ENCODE data around the gene PGAM1.
"Not testable (repeated sequence)": the region's sequence is repeated elsewhere in the genome, so short reads cannot be mapped to it uniquely, and the experiment has no call there.

Gene PGAM1

DNA sequence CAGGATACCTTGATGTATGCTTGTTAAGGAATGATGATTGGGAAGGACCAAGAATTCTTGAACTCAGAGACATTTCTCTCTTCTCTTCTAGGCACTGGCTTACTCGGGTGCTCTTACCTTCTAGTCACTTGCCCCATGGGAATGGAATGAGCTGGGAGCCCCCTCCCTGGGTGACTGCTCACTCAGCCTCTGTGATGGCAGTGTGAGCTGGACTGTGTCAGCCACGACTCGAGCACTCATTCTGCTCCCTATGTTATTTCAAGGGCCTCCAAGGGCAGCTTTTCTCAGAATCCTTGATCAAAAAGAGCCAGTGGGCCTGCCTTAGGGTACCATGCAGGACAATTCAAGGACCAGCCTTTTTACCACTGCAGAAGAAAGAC lies 30.7 kb downstream of the PGAM1 start:
- no peak for DNase-seq (ENCODE audit: low read depth)

DNA sequence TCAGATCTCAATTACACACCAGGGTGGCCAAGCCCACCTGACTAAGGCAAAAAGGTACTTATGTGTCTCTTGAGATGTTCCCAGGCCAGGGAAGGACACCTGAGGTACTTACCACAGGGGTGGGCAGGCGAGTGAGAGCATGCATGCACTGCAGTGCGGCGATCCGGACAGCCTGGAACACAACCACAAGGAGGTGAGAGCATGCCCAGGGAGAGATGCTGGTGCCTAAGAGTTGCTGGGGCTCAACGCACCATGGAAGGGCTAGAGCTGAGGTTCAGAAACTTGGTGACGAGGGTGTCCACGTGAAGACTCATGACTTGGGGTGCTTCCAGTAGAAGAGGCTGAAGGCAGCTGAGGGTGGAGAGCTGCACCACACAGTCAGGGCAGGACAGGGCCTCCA lies 33.1 kb downstream of the PGAM1 start:
- no peak for DNase-seq (ENCODE audit: low read depth)

DNA sequence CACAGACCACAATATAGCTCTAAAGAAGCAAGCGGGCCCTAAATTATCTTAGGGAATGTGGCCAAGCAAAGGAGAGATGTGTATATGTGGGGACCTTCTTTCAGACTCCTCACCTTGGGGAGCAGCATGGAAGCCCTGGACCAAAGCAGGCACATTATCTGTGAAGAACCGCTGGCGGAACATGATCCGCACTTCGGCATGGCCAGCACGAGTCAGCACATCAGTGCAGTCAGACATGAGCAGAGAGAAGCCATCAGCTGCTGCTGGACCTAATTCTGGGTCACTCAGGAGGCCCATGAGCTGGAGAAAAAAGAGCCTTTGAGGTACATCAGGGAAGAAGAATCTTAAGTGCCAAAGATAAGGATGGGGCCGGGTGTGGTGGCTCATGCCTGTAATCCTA lies 33.9 kb downstream of the PGAM1 start:
- no peak for DNase-seq (ENCODE audit: low read depth)

DNA sequence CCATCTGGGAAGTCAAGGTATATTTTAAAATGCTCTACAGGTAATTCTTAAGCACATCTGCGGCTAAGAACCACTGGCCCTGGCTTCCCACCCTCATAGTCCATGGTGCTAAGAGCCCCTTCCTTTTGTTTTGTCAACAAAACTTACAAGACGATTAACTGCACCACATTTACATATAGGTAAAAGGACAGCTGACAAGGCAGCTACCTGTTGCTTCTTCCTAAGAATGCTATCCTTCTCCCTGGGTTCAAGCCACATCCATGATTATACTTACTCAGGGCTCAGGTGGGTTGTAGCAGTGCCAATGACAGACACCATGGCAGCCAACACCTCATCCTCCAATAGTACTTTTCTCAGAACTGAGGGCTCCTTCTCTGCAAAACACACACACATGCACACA lies 36.3 kb downstream of the PGAM1 start:
- no peak for DNase-seq (ENCODE audit: low read depth)

- DNase-seq (ENCODE audit: low read depth): no peak
These were observed 37.6 kb downstream of the PGAM1 start for GRCh38 chr10:97463363-97464132.

DNA sequence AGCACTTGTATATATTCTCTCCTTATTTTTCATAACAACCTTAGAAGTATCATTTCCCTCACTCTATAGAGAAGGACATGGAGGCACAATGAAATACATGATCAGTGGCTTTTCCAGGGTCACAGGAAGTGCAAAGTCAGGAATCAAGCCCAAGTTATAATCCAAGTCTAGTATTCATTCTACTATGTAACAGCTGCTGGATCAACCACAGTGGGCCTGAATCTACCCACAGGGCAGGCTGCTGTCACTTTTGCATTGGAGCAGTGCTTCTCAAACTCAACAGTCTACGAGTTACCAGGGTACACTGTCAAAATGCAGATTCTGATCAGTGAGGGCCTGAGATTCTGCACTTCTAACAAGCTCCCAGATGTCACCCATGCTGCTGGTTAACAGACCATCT lies 38.2 kb downstream of the PGAM1 start:
- DNase-seq (ENCODE audit: low read depth): no peak

DNA sequence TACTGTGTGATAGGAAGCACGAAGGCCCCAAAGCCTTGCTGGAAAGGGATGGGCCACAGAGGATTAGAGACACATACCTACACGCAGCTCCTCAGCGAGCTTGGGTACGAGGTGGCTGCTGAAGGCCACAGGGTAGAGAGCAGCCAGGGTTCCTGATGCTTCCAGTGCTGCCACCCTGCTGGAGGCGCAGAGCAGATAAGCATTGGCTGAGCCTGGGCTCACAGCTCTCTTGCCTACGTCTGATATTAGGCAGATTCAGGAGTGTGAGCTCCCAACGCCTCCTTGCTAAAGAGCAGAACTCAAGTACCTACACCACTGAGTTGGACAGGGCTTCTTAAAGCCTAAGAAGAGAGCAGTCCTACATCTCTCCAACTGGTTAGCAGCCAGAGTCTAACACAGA lies 40.0 kb downstream of the PGAM1 start:
- DNase-seq (ENCODE audit: low read depth): no peak

DNA sequence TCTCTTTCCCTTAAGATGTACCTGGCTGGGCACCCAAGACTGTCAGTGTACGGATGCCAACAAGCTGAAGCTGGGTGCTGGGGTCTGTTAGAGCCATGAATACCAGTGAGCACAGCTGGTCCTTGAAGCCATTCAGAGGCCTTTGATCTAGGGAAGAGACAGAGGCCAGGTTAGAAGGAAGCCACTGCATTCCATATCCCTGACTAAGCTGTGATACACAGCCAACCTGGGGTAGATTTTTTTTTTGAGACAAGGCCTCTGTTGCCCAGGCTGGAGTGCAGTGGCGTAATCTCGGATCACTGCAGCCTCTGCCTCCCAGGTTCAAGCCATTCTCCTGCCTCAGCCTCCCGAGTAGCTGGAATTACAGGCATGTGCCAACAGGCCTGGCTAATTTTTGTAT lies 40.8 kb downstream of the PGAM1 start:
- no peak for DNase-seq (ENCODE audit: low read depth)

- no peak for DNase-seq (ENCODE audit: low read depth)
These were observed 42.2 kb downstream of the PGAM1 start for GRCh38 chr10:97468162-97468561.

- DNase-seq (ENCODE audit: low read depth): not testable (repeated sequence)
These were observed 42.8 kb downstream of the PGAM1 start for GRCh38 chr10:97468781-97469180.

- DNase-seq (ENCODE audit: low read depth): no peak
These were observed 48.9 kb downstream of the PGAM1 start for GRCh38 chr10:97474918-97475317.

- DNase-seq (ENCODE audit: low read depth): no peak
These were observed 50.1 kb downstream of the PGAM1 start for GRCh38 chr10:97475936-97476594.

GRCh38 chr10:97479410-97479809 lies 53.4 kb downstream of the PGAM1 start:
- DNase-seq (ENCODE audit: low read depth): not testable (repeated sequence)

DNA sequence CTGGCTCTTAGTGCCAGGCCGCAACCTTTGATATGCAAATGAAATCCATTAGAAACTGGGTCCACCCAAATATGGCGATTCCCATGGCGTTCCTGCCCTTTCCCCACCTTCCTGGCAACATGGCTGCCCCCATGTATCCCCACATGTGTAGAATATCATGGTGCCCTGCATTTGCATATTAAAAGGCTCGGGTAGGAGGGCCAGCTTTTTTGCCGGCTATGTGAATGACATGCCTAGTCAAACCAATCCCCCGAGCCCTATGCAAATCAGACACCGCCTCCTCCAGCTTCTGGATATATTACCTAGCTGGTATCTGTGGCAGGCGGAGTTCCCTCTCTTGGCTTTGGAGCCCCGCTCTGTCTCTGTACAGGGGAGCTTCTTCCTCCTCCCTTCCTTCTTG lies 53.9 kb downstream of the PGAM1 start:
- DNase-seq (ENCODE audit: low read depth): no peak

GRCh38 chr10:97481071-97481470 lies 55.1 kb downstream of the PGAM1 start:
- DNase-seq (ENCODE audit: low read depth): no peak

DNA sequence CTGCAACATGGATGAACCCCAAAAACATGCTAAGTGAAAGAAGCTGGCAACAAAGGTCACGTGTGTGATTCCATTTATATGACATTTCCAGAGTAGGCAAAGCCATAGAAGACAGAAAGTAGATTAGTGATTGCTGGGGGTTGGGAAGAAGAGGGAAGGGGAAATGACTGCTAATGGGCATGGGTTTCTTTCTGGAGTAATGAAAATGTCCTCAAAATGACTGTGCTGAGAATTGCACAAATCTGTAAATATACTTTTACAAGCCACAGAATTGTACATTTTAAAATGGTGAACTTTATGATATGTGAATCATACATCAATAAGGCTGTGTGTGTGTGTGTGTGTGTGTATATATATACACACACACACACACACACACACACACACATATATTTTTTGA lies 56.4 kb downstream of the PGAM1 start:
- no peak for DNase-seq (ENCODE audit: low read depth)

All from stimulated activated CD8-positive, alpha-beta memory T cell treated with anti-CD3 and anti-CD28 coated beads, Interleukin-7, amount 100 ng/mL, for 24 hours (primary cell).